Adipose tissue (tissue), 3 donors: ENCODE data around the gene MTRF1. TPM values are rescaled to one million over a fixed set of nuclear protein-coding genes. Genes with fewer than 3 reads are reported as not detected.

Source experiments
- H3K27ac ChIP-seq: one replicate; pipeline ENCODE4 v1.5.1; 2013; ENCODE audit warnings: low read depth, low read length
- WGBS, 3 donors: extraction: QIAGEN DNeasy Blood & Tissue Kit; methylation state at CpG; one replicate each; pipeline ENCODE4 v1.1.7; 2013; 5-methylcytosine and 5-hydroxymethylcytosine counted together
- polyA plus RNA-seq, 3 donors: library from polyadenylated mRNA; stranded (reverse); fragments of 200-250 nt; gene quantifications; one replicate each; pipeline ENCODE4 v1.2.3, GENCODE V29; 2013
- donor health status: healthy with polysubstance abuse.
- donor health status: Bipolar disorder and iron deficiency.
- donor health status: healthy.

Gene MTRF1
- polyA plus RNA-seq, 3 donors, result 5.2 to 6.0 (median 5.6) TPM

- 66 to 90% (median 89%) methylated on average over 4 of the region's 4 CpGs for WGBS, 3 donors
- no peak overlapping the region for H3K27ac ChIP-seq
These were observed 30.5 kb downstream of the MTRF1 start for GRCh38 chr13:41232578-41233480.

GRCh38 chr13:41231786-41232185 lies 31.6 kb downstream of the MTRF1 start:
- 51 to 91% (median 80%) methylated on average over 3 of the region's 3 CpGs for WGBS, 3 donors
- no peak overlapping the region for H3K27ac ChIP-seq

- no peak overlapping the region for H3K27ac ChIP-seq
- WGBS, 3 donors, result 64 to 91% (median 86%) methylated on average over 2 of the region's 2 CpGs
These were observed 32.2 kb downstream of the MTRF1 start for GRCh38 chr13:41231025-41231677.

- H3K27ac ChIP-seq, result no peak overlapping the region
These were observed 34.0 kb downstream of the MTRF1 start for GRCh38 chr13:41229356-41229755.

GRCh38 chr13:41224113-41225110 lies 39.0 kb downstream of the MTRF1 start:
- no peak overlapping the region for H3K27ac ChIP-seq
- 80 to 94% (median 87%) methylated on average over 7 of the region's 7 CpGs for WGBS, 3 donors

GRCh38 chr13:41222259-41222852 lies 41.0 kb downstream of the MTRF1 start:
- 42 to 60% (median 56%) methylated on average over 6 of the region's 6 CpGs for WGBS, 3 donors
- no peak overlapping the region for H3K27ac ChIP-seq

- WGBS, 3 donors, result 88 to 93% (median 91%) methylated on average over 3 of the region's 3 CpGs
- H3K27ac ChIP-seq, result no peak overlapping the region
These were observed 43.0 kb downstream of the MTRF1 start for GRCh38 chr13:41220401-41220800.

GRCh38 chr13:41216160-41216559 lies 47.2 kb downstream of the MTRF1 start:
- no peak overlapping the region for H3K27ac ChIP-seq

GRCh38 chr13:41213919-41214318 lies 49.5 kb downstream of the MTRF1 start:
- no peak overlapping the region for H3K27ac ChIP-seq
- 52 to 98% (median 76%) methylated on average over 3 of the region's 3 CpGs for WGBS, 3 donors

- 88 to 91% (median 89%) methylated on average over 3 of the region's 3 CpGs for WGBS, 3 donors
- no peak overlapping the region for H3K27ac ChIP-seq
These were observed 50.1 kb downstream of the MTRF1 start for GRCh38 chr13:41213316-41213715.

GRCh38 chr13:41212881-41213280 lies 50.5 kb downstream of the MTRF1 start:
- H3K27ac ChIP-seq, result no peak overlapping the region

- 98 to 100% (median 99%) methylated on average over 2 of the region's 2 CpGs for WGBS, 3 donors
- H3K27ac ChIP-seq, result no peak overlapping the region
These were observed 52.3 kb downstream of the MTRF1 start for GRCh38 chr13:41211062-41211461.

GRCh38 chr13:41206467-41206866 lies 56.9 kb downstream of the MTRF1 start:
- no peak overlapping the region for H3K27ac ChIP-seq

GRCh38 chr13:41203810-41204209 lies 59.6 kb downstream of the MTRF1 start:
- no peak overlapping the region for H3K27ac ChIP-seq
- WGBS, 3 donors, result 78 to 95% (median 85%) methylated on average over 6 of the region's 6 CpGs

- 78 to 88% (median 79%) methylated on average over 4 of the region's 4 CpGs for WGBS, 3 donors
These were observed 63.2 kb downstream of the MTRF1 start for GRCh38 chr13:41200126-41200525.

GRCh38 chr13:41199526-41199925 lies 63.9 kb downstream of the MTRF1 start:
- no peak overlapping the region for H3K27ac ChIP-seq
- WGBS, 3 donors, result 58 to 86% (median 69%) methylated on average over 2 of the region's 2 CpGs

More at GRCh38 chr13:41200126-41200525, 63.2 kb downstream of the MTRF1 start:
- no peak overlapping the region for H3K27ac ChIP-seq

GRCh38 chr13:41199079-41199478 lies 64.3 kb downstream of the MTRF1 start:
- H3K27ac ChIP-seq, result no peak overlapping the region
- WGBS, 3 donors, result 62 to 72% (median 71%) methylated on average over 5 of the region's 5 CpGs

GRCh38 chr13:41196620-41197019 lies 66.8 kb downstream of the MTRF1 start:
- no peak overlapping the region for H3K27ac ChIP-seq
- WGBS, 3 donors, result 65 to 73% (median 71%) methylated on average over 2 of the region's 2 CpGs
